Stimulated activated CD4-positive, alpha-beta T cell treated with anti-CD3 and anti-CD28 coated beads, Interleukin-4, amount 100 ng/mL, for 4 hours (primary cell): ENCODE results near the gene IGF2BP1.
"Not testable (repeated sequence)": the region's sequence is repeated elsewhere in the genome, so short reads cannot be mapped to it uniquely, and the experiment has no call there.

Experiments used
- DNase-seq, 2 experiments: peaks; one replicate each; pipeline ENCODE4 v3.0.0-alpha.2; 2020

Gene IGF2BP1

DNA sequence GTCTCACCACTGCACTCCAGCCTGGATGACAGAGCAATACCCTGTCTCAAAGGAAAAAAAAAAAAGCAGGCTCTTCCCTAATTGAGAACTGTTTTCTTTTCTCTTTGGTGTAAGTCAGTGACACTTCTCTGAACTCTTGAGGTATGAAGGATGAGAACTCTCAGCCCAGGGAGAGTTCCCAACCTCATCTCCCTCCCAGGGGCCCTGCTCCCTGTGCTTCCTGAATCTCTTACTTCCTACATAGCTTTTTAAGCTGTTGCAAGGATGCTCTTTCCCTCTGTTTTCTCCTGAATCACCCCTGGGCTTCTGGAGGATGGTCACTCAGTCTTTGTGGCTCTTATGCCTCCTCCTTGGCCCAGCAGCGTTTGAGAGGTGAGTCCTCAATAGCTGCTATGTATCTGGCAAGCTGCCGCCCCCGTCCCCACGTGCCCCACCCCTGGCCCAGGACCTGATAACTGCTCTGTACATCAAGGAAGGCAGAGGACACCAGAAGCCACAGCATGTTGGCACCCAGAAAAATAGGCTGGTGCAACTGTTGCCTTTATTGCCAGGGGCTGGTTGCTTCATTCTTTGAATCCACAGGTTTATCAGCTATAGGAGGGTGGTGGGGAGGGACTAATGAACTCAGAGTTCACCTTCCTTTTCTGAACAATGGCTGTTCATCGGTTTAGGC lies 24.0 kb downstream of the IGF2BP1 start:
- DNase-seq: no peak

DNA sequence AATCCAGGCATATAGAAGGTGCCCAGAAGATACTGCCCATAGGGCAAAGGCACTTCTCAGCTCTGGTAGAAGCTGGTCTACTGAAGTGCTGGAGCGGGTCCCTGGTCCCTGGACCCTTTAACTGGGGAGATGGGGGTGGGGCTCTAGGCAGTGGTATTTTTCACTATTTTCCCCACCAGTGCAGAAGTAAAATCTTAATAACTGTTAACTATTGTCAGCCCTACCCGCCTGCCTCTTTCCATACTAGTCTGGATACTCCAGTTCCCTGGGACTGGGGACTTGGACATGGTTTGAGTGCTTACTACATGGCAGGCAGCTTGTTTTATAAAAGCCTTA lies 24.6 kb downstream of the IGF2BP1 start:
- no peak for DNase-seq

DNA sequence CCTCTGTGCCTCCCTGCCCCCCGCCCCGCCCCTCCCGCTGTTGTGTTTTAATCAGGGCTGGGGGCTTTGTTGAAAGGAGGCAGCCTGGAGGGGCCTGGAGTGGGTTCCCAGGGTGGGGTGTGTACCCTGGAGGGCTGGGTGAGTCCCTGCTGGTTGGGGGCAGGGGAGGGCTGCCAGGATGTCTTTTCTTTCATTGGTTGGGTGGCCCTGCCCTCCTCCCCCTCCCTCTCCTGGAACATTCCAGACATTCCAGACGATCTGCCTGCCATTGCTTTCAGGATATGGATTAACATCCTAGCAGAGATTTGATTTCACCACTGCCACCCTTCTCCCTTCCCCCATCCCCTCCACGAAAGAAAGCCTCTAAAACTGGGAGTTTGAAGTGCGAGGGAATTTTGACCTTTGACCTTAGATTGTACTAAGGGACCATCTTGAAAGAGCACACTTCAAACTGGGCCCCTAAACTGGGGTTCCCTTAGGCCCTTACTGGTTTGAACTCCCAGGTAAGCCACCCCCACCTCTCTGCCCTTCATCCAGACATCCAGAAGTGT lies 25.3 kb downstream of the IGF2BP1 start:
- DNase-seq: no peak

DNA sequence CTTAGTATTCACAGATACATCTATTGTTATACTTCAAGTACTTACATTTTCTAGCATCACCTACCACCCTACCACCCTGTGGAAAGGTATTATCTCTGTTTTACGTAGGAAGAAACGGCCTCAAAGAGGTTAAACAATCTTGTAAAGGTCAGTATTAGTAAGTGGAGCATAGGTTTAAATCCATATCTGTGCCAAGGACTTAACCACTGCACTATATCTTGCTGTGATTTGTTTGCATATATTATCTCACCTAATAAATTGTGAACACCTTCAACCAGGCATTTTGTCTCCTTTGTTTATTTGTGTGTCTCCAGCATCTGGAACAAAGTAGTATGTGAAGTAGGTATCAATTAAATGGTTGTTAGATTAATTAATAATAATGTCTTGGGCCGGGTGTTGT lies 27.3 kb downstream of the IGF2BP1 start:
- no peak for DNase-seq

DNA sequence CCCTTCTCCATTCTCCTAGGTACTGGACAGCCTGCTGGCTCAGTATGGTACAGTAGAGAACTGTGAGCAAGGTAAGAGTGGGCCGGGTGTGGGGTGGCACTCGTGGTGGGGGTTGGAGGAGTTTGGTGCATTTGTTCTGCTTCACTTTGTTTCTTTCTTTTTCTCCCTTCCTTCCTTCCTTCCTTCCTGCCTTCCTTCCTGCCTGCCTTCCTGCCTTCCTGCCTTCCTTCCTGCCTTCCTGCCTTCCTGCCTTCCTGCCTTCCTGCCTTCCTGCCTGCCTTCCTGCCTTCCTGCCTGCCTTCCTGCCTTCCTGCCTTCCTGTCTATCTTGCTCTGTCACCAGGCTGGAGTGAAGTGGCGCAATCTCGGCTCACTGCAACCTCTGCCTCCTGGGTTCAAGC lies 29.3 kb downstream of the IGF2BP1 start:
- DNase-seq: not testable (repeated sequence)

DNA sequence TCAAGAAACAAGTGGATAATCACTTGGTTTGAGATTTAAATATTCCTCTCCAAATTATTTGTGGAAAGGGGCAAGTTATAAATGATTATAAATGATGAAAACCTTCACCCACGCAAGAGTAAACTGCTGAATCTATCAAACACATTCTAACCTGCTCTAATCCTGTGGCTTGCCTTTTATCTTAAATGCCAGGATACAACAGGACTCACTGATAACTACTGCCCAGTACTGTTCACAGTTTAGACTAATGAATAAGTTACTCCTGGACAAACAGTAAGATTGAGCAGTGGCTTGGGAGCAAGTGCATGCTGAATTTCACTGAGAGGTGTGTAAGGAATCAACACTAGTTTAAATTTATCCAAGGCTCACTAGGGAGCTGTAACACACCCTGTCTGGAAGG lies 31.1 kb downstream of the IGF2BP1 start:
- DNase-seq: no peak

DNA sequence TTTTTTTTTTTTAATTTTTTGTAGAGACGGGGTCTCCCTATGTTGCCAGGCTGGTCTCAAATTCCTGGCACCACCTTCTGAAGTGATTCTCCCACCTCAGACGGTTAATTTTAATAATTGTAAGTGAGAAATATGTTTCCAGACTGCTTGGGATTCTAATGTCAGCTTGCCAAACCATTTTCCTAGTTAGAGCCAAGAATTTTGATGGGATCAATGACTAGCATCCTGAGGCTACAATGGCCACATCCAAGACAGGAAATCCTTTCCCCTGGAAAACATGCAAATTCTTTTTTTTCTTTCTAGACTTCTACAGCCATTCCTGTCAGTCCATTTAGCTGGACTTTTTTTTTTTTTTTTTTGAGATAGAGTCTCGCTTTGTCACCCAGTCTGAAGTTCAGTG lies 32.6 kb downstream of the IGF2BP1 start:
- DNase-seq: no peak

DNA sequence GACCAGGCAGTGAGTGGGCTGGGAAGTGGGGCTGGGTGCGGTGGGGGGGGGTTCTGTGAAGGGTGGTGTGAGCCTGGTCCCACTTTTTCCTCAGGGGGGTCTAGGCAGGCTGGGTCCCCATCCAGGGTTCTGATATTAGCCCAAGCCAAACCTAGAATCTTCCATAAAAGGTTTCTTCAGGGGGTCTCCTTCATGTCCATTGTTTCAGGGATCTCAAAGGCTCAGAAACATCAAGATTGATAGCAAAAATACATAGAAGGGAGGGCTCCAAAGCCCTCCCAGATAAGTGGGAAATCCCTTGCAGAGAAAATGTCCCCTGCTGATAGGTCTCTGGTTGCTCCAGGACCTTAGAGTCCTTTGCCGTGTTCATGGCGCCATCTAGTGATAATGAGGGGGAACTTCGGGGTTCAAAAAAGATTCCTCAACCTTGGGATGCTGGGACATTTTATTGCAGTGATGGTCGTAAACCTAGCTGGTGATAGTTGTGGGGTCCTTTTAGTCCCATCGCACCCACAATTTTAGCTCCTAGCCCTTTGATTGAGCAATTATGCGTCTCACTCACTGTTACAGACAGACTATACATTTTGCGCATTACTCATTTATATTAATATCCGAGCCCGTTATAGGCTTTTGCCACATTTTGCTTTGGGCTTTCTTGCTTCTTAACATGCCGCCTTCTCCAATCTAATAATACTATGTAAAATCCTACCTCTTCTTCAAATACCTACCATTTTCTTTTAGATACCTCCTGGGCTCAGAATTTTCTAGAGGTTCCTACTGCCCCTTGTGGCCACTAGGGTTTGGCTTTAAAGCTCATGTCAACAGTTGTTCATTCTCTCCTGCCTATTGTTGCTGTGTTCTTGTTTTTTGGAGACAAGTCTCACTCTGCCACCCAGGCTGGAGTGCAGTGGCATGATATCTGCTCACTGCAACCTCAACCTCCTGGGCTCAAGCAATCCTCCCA lies 35.1 kb downstream of the IGF2BP1 start:
- DNase-seq: peak; percentile 19 to 21

DNA sequence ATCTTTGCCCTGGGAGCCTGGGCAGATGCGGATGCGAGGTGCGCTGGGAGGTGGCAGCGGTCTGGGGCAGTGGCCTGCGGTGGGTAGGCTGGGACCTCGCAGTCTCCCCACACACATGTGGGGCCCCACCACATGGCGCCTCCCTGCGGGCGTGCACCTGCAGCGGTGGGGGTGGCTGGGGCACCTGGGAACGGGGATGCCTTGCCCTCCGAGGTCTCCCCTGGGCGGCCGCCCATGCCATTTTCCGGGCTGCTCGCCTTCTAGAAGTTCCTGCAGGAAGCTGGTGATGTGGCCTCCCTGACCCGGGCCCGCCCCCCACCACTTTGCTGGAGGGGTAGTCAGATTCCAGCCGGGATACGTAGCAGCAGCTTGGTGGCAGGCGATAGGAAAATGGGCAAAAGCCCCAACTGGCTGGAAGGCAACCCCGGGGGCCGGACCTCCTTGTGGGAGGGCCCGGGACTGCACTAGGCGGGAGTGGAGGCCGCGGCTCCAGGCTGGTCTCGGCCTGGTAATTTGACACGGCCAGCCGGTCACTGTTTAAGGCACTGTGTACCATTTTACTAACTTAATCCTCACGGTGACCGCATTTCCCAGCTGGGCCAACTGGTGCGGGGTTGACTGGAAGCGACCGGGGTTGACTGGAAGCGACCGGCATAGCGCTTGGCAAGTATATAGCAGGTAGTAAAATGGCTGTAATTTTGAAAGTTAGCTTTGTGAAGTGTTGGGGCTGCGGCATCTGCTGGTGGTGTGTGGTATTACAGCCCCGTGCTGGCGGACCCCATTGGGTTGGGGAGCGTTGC lies 38.5 kb downstream of the IGF2BP1 start:
- peak in 1 of 2 experiments; percentile 30 for DNase-seq

DNA sequence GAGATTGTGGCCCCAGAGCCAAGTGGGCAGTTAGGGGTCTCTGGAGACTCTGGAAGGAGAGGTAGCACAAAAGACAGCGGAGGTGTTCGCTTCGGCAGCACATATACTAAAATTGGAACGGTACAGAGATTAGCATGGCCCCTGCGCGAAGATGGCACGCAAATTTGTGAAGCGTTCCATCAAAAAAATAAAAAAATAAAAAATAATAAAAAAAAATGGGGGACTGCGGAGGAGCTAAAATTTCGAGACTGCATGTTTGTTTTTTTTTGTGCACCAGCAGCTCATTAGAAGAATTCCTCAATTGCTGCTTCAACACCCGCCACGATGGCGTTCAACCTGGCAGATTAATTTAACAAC lies 39.1 kb downstream of the IGF2BP1 start:
- DNase-seq: no peak

DNA sequence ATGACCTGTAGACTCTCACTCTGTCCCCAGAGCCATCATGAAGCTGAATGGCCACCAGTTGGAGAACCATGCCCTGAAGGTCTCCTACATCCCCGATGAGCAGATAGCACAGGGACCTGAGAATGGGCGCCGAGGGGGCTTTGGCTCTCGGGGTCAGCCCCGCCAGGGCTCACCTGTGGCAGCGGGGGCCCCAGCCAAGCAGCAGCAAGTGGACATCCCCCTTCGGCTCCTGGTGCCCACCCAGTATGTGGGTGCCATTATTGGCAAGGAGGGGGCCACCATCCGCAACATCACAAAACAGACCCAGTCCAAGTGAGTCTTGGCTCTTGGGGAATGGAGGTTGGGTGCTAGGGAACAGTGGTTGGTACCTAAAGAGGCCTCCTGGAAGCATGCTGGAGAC lies 41.0 kb downstream of the IGF2BP1 start:
- DNase-seq: no peak

DNA sequence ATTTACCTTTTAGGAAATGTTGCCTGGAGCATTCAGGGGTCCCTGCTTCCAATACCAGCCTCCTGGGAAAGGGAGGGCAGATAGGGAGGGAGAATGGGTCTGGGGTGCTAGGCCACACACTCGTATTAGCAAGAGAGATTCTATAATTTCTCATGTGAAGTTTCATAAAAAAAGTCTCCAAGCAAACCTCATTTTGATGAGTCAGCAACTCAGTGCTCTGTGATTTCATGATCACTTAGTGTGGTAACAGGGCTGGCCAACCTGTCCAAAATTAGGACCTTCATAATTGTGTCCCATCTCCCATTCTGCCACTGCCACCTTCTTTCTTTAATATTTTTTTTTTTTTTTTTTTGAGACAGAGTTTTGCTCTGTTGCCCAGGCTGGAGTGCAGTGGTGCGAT lies 41.4 kb downstream of the IGF2BP1 start:
- DNase-seq: no peak

DNA sequence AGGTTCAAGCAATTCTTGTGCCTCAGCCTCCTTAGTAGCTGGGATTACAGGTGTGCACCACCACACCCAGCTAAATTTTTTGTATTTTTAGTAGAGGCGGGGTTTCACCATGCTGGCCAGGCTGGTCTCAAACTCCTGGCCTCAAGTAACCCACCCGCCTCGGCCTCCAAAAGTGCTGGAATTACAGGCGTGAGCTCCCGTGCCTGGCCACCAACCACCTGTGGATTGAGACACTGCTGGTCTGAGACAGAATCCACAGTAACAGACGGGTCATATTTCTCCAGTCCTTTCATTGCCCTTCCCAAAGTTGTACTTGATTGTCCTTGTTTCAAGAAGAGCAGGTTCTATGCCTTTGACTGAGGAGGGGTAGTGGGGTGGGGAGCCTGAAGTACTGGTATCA lies 42.3 kb downstream of the IGF2BP1 start:
- not testable (repeated sequence) for DNase-seq

DNA sequence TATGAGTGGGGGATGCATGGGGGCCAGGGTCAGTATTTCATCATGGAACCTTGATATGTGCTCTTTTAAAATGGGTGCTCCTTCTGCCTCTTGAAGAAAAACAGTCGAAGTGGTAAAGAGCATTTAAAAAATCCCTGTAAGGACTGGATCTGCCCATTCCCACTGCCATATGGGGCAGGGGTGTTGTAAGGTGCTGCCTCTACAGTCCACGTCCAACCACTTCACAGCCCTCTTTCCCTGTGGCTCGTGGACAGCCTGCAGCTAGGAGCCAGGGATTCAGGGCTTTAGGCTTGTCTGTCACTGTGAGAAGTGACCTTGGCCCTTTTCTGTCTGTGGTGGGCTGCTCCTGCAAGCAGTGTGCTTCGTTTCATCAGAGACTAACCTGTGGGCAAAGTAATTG lies 44.3 kb downstream of the IGF2BP1 start:
- DNase-seq: no peak

DNA sequence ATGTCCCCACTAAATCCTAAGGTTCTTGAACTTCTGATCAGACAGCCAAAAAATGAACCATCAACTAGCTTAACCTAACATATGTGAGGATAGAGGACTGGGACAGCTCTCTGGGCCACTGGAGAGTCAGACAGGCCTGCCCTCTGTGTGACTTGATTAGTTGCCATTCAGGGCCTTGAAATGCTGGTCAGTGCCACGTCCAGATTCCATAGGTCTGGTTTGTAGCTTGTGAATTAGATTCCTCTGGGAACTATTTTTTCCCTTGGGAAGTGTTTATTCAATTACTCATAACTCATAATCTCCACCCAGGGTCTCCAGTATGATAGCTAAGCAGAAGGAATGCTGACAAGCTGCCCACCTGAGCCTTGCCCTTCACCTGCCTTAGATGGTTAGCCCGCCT lies 48.2 kb downstream of the IGF2BP1 start:
- DNase-seq: no peak

DNA sequence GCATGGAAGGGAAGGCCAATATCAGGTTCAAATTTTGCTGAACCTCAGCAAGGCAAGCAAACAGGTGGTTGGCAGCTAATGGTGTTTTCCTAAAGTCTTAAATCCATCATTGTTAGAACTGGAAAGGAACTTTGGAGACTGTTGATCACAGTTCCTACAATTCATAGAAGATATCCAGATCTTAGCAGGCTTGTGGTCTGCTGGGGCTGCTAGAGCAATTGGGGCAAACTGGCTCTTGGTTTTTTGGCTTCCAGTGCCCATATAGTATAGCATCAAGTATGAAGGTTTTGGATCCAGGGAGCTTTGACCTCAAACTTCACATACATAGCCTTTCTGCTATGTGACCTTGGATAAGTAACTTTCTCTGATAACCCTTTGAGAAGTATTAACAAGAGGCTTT lies 49.7 kb downstream of the IGF2BP1 start:
- DNase-seq: no peak

DNA sequence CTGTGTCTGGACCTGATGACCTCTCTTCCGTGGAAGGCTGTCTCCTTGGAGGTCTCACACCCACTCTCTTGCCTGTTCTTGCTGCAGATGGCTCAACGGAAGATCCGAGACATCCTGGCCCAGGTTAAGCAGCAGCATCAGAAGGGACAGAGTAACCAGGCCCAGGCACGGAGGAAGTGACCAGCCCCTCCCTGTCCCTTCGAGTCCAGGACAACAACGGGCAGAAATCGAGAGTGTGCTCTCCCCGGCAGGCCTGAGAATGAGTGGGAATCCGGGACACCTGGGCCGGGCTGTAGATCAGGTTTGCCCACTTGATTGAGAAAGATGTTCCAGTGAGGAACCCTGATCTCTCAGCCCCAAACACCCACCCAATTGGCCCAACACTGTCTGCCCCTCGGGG lies 52.1 kb downstream of the IGF2BP1 start:
- no peak for DNase-seq

DNA sequence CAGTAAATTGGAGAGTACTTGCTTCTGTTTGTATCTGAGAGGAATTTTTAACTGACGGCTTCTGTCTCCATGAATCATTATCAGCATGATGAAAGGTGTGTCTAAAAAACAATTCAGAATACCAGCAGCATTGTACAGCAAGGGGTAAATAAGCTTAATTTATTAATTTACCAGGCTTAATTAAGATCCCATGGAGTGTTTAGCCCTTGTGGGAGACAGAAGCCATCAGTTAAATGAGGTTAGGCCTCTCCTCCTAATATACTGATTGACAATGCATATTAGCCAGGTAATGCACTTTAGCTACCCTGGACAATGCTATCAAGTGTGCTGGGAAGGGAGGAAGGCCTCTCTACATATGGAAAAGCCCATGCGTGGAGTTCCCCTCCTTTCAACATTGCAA lies 53.4 kb downstream of the IGF2BP1 start:
- no peak for DNase-seq

DNA sequence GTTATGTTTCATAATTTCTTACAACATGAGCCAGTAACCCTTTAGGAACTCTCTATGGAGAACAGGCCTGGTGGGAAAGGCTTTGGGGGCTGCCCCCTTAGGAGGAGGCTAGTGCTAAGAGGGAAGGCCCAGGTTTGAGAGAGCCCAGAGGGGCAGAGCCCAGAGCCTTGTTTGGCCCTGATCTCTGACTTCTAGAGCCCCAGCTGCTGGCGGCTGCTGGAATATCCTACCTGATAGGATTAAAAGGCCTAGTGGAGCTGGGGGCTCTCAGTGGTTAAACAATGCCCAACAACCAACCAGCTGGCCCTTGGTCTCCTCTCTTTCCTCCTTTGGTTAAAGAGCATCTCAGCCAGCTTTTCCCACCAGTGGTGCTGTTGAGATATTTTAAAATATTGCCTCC lies 54.1 kb downstream of the IGF2BP1 start:
- DNase-seq: no peak

DNA sequence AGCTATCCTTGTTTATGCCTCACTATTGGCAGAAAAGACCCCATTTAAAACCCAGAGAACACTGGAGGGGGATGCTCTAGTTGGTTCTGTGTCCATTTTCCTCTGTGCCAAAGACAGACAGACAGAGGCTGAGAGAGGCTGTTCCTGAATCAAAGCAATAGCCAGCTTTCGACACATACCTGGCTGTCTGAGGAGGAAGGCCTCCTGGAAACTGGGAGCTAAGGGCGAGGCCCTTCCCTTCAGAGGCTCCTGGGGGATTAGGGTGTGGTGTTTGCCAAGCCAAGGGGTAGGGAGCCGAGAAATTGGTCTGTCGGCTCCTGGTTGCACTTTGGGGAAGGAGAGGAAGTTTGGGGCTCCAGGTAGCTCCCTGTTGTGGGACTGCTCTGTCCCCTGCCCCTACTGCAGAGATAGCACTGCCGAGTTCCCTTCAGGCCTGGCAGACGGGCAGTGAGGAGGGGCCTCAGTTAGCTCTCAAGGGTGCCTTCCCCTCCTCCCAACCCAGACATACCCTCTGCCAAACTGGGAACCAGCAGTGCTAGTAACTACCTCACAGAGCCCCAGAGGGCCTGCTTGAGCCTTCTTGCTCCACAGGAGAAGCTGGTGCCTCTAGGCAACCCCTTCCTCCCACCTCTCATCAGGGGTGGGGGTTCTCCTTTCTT lies 56.1 kb downstream of the IGF2BP1 start:
- no peak for DNase-seq

DNA sequence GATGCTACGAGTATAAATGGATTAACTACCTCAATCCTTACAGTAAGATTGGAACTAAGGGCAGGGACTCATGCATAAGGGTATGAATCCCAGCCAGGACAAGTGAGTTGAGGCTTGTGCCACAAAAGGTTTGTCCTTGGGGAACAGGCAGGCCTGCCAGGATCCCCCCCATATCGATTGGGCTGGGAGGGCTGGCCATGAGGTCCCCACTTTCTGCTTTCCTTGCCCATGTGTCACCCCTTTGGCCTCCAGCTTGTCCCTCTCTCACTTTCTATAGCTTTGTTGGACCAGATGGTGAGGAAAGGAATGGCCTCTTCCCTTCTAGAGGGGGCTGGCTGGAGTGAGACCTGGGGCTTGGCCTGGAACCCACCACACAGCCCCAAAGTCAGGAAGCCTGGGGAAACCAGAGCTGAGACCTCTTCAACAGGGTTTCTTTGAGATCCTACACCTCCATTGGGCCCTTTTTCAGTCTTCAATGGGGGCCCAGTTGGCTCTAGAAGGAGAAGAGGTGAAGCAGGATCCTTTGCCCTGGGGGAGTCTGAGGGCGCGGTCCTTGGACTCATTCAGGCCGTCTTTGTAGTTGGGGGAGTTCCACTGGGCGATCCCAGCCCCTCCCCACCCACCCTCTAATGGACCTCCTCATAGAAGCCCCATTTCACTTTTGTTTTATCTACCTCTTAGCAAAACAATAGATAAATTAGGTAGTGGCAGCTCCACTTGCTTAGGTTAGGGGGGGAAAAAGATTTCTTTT lies 57.3 kb downstream of the IGF2BP1 start:
- no peak for DNase-seq
